ENCODE measurements around the gene PLEKHA7.

The PLEKHA7 gene

DNA sequence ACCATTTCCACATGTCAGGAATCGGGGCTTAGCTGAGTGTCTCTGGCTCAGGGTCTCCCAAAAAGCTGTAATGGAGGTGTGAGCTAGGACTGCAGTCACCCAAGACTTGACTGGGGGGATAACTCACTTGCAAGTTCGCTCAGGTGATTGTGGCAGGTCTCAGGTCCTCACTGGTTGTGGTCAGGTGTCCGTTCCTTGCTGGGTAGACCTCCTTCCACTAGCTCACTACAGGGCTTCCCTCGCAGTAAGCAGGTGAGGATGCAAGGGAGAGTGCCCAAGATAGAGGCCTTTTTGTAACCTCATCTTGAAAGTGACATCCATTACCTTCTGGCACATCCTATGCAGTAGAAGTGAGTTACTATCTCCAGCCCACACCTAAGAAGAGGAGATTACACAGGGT is 246.3 kb downstream of the PLEKHA7 start:
- DNase-seq (ENCODE audit: insufficient read length) = no peak
- no peak for FAIRE-seq
- no peak for TF ChIP-seq POLR2A (IDR thresholded peaks at IDR 0.05; ENCODE audit: low read depth, low read length)
- TF ChIP-seq TAF1 (IDR thresholded peaks at IDR 0.05; ENCODE audit: borderline replicate concordance, low read depth, low read length) = no peak
- no peak for TF ChIP-seq POLR2AphosphoS5 (IDR thresholded peaks at IDR 0.05; ENCODE audit: low read depth, low read length)

DNA sequence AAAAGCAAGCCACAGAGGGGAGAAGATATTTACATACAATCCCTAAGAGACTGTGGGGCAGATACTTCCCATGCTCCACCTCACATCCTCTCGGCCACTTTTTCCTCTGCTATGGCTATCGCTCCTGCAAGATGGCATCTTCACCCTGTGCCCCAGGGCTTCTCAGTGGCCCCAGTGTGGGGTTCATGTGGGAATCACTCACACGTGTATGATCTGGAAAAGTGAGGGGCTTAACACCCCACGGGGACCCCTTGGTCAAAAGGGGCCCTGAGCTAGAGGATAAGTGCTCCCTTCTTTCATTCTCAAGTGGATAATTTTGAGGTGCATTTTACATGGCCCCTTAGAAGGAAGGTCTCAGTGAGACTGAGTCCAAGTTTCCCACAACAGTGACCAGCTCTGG is 247.1 kb downstream of the PLEKHA7 start:
- FAIRE-seq (no peak), DNase-seq (ENCODE audit: insufficient read length) (no peak)

DNA sequence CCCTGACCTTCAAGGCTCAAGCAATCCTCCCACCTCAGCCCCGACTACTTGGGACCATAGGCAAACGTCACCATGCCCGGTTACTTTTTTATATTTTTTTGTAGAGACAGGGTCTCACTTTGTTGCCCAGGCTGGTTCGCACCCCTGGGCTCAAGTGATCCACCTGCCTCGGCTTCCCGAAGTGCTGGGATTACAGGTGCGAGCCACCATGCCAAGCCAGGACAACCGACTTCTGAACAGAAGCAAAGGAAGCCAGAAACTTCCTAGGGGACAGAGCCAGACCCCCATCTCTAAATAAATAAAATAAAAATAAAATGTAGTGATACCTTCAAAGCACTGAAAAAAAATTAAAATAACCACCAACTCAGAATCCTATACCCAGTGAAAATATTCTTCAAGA is 249.3 kb downstream of the PLEKHA7 start:
- DNase-seq (ENCODE audit: insufficient read length) = no peak
- no peak for TF ChIP-seq POLR2A (IDR thresholded peaks at IDR 0.05; ENCODE audit: low read depth, low read length)
- no peak for TF ChIP-seq POLR2AphosphoS5 (IDR thresholded peaks at IDR 0.05; ENCODE audit: low read depth, low read length)
- no peak for TF ChIP-seq TAF1 (IDR thresholded peaks at IDR 0.05; ENCODE audit: borderline replicate concordance, low read depth, low read length)
- no peak for FAIRE-seq

More for the DNA sequence above, 247.1 kb downstream of the PLEKHA7 start:
- TF ChIP-seq TAF1 (IDR thresholded peaks at IDR 0.05; ENCODE audit: borderline replicate concordance, low read depth, low read length) = no peak
- no peak for TF ChIP-seq POLR2A (IDR thresholded peaks at IDR 0.05; ENCODE audit: low read depth, low read length)
- TF ChIP-seq POLR2AphosphoS5 (IDR thresholded peaks at IDR 0.05; ENCODE audit: low read depth, low read length) = no peak

DNA sequence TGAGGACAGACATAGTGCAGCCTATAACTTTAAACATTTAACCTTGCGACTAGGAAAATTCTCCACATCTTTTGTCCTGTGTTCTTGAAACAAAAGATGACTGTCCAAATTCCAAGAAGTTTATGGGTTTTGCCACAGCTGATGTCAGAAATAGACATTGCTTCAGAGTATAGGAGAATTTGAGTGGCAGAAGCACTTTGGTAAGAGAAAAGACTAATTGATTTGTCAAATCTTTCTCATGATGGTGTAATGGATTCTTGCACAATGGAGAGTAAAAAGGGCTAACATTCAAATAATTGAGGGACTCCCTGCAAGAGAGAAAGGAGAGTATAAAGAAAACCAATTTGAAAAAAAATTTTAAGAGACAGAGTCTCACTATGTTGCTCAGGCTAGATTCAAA is 250.5 kb downstream of the PLEKHA7 start:
- no peak for TF ChIP-seq TAF1 (IDR thresholded peaks at IDR 0.05; ENCODE audit: borderline replicate concordance, low read depth, low read length)
- no peak for TF ChIP-seq POLR2A (IDR thresholded peaks at IDR 0.05; ENCODE audit: low read depth, low read length)
- TF ChIP-seq POLR2AphosphoS5 (IDR thresholded peaks at IDR 0.05; ENCODE audit: low read depth, low read length) = no peak
- no peak for FAIRE-seq
- no peak for DNase-seq (ENCODE audit: insufficient read length)

DNA sequence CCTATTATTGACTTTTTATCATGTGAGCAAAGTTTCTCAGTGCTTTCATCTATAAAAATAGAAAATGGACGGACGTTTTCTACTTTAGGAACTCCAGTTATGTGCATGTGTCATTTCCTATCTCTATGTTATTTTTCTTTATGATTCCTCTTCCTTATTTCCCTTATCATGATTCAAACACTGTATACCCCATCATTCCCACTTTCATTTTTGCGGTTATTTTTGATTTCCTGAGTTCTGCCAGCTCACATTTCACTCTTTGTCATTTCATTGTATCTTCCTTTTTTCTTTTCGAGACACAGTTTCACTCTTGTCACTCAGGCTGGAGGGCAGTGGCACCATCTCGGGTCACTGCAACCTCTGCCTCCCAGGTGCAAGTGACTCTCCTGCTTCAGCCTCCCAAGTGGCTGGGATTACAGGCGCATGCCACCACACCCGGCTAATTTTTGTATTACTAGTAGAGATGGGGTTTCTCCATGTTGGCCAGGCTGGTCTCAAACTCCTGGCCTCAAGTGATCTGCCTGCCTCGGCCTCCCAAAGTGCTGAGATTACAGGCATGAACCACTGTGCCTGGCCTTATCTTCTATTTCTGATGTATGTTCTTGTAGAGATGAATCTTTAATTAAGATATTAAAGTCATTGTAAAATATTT is 254.2 kb downstream of the PLEKHA7 start:
- no peak for DNase-seq (ENCODE audit: insufficient read length)
- no peak for FAIRE-seq
- TF ChIP-seq TAF1 (IDR thresholded peaks at IDR 0.05; ENCODE audit: borderline replicate concordance, low read depth, low read length) (no peak), POLR2AphosphoS5 (IDR thresholded peaks at IDR 0.05; ENCODE audit: low read depth, low read length) (no peak)

DNA sequence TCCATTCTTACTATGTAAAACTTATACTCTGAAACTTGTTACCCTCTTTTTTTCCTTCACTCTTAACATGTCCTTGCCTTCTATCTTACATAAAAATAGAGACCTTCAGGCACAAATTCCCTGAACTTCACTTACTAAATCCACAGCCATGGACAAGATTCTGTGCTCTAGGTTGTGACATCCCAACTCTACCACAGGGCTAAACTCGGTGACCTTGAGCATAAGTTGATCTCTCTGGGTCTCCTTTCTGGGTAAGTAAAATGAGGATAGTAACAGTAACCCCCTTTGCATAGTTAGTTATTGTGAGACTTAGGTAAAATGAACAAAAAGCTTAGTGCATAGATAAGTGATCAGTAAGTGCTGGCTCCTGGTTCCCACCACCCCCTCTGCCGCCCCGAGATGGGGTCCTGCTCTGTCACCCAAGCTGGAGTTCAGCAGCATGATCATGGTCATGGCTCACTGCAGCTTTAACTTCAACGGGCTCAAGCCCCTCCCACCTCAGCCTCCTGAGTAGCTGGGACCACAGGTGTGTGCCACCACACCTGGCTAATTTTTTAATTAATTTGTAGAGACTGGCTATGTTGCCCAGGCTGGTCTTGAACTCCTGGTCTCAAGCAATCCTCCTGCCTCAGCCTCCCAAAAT is 255.7 kb downstream of the PLEKHA7 start:
- no peak for FAIRE-seq
- DNase-seq (ENCODE audit: insufficient read length) = no peak
- TF ChIP-seq POLR2A (IDR thresholded peaks at IDR 0.05; ENCODE audit: low read depth, low read length) (no peak), TAF1 (IDR thresholded peaks at IDR 0.05; ENCODE audit: borderline replicate concordance, low read depth, low read length) (no peak), POLR2AphosphoS5 (IDR thresholded peaks at IDR 0.05; ENCODE audit: low read depth, low read length) (no peak)

DNA sequence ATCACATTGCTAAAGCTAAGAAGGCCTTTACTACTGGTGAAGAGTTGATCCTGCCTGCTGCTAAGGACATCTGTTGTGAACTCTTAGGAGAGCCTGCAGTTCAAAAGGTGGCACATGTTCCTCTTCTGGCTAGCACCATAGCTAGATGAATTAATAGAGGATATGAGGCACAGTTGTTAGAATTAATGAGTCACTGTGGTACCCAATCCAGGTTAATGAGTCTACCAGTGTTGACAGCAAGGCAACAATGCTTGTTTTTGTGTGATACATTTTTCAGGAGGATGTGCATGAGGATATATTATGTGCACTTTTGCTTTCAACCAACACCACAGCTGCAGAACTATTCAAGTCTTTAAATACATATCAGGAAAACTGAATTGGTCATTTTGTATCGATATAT is 263.8 kb downstream of the PLEKHA7 start:
- TF ChIP-seq POLR2AphosphoS5 (IDR thresholded peaks at IDR 0.05; ENCODE audit: low read depth, low read length) (no peak), TAF1 (IDR thresholded peaks at IDR 0.05; ENCODE audit: borderline replicate concordance, low read depth, low read length) (no peak), POLR2A (IDR thresholded peaks at IDR 0.05; ENCODE audit: low read depth, low read length) (no peak)
- DNase-seq (ENCODE audit: insufficient read length) (no peak), FAIRE-seq (no peak)

DNA sequence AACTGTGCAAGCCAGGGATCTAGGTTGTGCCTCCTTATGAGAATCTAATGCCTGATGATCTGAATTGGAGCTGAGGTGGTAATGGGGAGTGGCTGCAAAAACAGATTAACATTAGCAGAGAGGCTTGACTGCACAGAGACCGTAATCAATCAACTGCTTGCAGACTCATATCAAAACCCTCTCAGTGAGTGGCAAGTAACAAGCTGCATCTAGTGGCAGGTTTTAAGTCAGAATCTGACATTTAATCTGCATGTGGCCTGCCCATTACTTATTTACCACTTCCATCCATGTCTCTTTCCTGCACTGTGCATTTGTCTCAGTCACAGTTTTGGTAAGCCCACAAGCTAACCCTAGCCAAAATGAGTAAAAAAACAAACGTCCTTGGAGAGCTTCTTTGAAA is 264.5 kb downstream of the PLEKHA7 start:
- DNase-seq (ENCODE audit: insufficient read length) (no peak), FAIRE-seq (no peak)
- TF ChIP-seq TAF1 (IDR thresholded peaks at IDR 0.05; ENCODE audit: borderline replicate concordance, low read depth, low read length) (no peak), POLR2A (IDR thresholded peaks at IDR 0.05; ENCODE audit: low read depth, low read length) (no peak), POLR2AphosphoS5 (IDR thresholded peaks at IDR 0.05; ENCODE audit: low read depth, low read length) (no peak)

DNA sequence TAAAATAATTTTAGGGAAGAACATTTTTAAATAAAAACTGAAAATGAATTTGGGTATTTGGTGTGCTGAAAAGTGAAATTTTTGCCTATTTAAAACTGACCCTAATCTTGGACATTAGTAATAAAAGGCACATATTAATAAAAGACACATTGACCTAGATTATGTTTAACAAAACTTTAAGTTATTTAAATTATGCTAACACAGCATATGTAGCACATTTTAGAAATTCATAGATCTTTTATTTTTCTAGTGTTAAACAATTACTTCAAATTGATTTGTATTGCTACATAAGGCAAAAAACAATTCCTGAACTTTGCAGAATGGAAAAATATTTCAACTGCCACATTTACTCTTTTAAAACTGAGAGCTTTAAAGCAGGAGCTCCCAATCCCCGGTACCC is 265.1 kb downstream of the PLEKHA7 start:
- TF ChIP-seq TAF1 (IDR thresholded peaks at IDR 0.05; ENCODE audit: borderline replicate concordance, low read depth, low read length) = no peak
- TF ChIP-seq POLR2AphosphoS5 (IDR thresholded peaks at IDR 0.05; ENCODE audit: low read depth, low read length) = no peak
- TF ChIP-seq POLR2A (IDR thresholded peaks at IDR 0.05; ENCODE audit: low read depth, low read length) = no peak
- FAIRE-seq = no peak

DNA sequence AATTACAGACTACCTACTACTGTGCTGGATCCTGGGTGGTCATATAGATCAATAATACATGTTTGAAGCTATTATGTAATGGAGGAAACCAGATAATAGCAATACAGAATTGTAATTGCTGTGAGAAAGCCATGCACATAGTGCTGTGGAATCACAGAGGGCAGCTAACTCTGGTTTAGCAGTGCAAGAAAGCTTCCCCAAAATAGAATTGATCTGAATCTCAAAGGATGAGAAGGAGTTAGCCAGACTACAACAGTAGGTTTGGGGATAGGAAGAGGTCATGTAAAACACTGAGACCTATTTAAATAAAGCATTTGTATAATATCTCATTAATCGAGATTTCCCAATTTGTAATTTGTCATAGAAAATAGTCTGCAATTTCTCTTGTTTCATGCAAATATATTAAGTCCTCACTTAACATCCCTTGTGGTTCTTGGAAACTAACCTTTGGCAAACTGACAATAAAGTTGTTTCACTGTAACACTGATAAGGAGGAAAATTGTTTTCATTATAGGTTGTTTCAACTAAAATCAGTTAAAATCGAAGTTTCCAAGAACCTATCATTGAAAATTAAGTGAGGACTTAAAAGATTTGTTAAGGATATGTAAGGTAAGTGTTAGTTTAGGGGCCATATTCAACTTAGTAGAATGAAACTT is 268.1 kb downstream of the PLEKHA7 start:
- TF ChIP-seq POLR2AphosphoS5 (IDR thresholded peaks at IDR 0.05; ENCODE audit: low read depth, low read length) (no peak), POLR2A (IDR thresholded peaks at IDR 0.05; ENCODE audit: low read depth, low read length) (no peak), TAF1 (IDR thresholded peaks at IDR 0.05; ENCODE audit: borderline replicate concordance, low read depth, low read length) (no peak)
- FAIRE-seq (no peak), DNase-seq (ENCODE audit: insufficient read length) (no peak)

More for the DNA sequence above, 265.1 kb downstream of the PLEKHA7 start:
- DNase-seq (ENCODE audit: insufficient read length) = no peak

DNA sequence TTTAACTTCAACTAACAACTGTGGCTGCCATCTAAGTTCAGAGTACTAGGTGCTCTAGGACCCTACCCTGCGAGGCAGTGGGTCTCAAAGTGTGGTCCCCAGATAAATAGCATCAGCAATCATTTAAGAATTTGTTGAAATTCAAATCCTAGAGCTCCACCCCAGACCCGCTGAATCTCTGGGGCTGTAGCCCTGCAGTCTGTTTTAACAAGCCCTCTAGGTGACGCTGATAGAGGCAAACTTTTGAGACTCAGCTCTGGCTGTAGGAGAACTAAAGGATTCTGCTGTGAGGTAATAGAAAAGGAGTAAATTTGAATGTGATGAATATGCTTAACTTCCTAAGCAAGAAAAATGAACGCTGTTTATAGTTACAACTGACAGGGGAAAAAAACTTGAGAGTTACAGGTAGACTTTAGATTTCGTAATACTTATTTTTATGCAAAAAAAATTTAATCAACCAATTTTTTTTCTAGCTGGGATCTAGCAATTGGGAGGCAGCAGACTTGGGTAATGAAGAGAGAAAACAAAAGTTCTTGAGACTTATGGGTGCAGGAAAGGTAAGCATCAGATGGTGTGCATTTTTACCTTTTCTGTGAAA is 270.0 kb downstream of the PLEKHA7 start:
- no peak for FAIRE-seq
- no peak for TF ChIP-seq POLR2A (IDR thresholded peaks at IDR 0.05; ENCODE audit: low read depth, low read length)
- TF ChIP-seq POLR2AphosphoS5 (IDR thresholded peaks at IDR 0.05; ENCODE audit: low read depth, low read length) = no peak
- no peak for TF ChIP-seq TAF1 (IDR thresholded peaks at IDR 0.05; ENCODE audit: borderline replicate concordance, low read depth, low read length)

More for the DNA sequence above, 270.0 kb downstream of the PLEKHA7 start:
- DNase-seq (ENCODE audit: insufficient read length) = no peak

All from GM12892 (cell line).